ENCODE data around the gene SGTA. TPM values are rescaled to one million over a fixed set of nuclear protein-coding genes. Genes with fewer than 3 reads are reported as not detected.

The SGTA gene
- total and polyA plus RNA-seq, 2 of the 8 experiments (the other 6 are each of a cell fraction or from before 2014, with no cell fraction given): 86.8 to 130 TPM

- TF ChIP-seq KDM1A (IDR thresholded peaks at IDR 0.05; ENCODE audit: borderline replicate concordance, low read length) (no peak), EP300 (IDR thresholded peaks at IDR 0.05; ENCODE audit: borderline replicate concordance in 1 of 2, low read depth in 2 of 2, low read length in 2 of 2) (no peak), HDAC6 (IDR thresholded peaks at IDR 0.05; ENCODE audit: low read depth, low read length) (no peak), RXRA (IDR thresholded peaks at IDR 0.05; ENCODE audit: insufficient read depth, low read depth, low read length) (no peak), FOSL1 (IDR thresholded peaks at IDR 0.05; ENCODE audit: insufficient read depth, low read depth, low read length) (no peak)
- TF ChIP-seq, protein P1, sequence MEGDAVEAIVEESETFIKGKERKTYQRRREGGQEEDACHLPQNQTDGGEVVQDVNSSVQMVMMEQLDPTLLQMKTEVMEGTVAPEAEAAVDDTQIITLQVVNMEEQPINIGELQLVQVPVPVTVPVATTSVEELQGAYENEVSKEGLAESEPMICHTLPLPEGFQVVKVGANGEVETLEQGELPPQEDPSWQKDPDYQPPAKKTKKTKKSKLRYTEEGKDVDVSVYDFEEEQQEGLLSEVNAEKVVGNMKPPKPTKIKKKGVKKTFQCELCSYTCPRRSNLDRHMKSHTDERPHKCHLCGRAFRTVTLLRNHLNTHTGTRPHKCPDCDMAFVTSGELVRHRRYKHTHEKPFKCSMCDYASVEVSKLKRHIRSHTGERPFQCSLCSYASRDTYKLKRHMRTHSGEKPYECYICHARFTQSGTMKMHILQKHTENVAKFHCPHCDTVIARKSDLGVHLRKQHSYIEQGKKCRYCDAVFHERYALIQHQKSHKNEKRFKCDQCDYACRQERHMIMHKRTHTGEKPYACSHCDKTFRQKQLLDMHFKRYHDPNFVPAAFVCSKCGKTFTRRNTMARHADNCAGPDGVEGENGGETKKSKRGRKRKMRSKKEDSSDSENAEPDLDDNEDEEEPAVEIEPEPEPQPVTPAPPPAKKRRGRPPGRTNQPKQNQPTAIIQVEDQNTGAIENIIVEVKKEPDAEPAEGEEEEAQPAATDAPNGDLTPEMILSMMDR (IDR thresholded peaks at IDR 0.05; ENCODE audit: control extremely low read depth in 1 of 3, insufficient read depth in 1 of 3, low read depth in 1 of 3, low read length in 3 of 3): no peak
Measured at GRCh38 chr19:2716722-2717637, 66.1 kb downstream of the SGTA start (continued).

All from H1 (cell line).